DND-41 (cell line): ENCODE measurements around the gene ZFP69B.

ENCODE experiments used
- ATAC-seq: fragments of 200-7000 bp; cut with Tn5 transposase; 3 replicates; pipeline ENCODE4 v1.9.1; 2021; ENCODE audit warnings: low read depth; ENCODE audit not compliant: insufficient read depth
- DNase-seq: peaks from one replicate; pipeline ENCODE4 v3.0.0-alpha.2; 2020
- H2AFZ ChIP-seq: 2 replicates; pipeline ENCODE4 v1.6.0; 2012; ENCODE audit warnings: low read depth, low read length
- H3K27ac ChIP-seq: 2 replicates; pipeline ENCODE4 v1.5.1; 2012; ENCODE audit warnings: low read length, inconsistent platforms
- H3K27me3 ChIP-seq: fragments of 200-600 bp; sonication (generic); 2 replicates; pipeline ENCODE4 v1.6.0; 2012; ENCODE audit warnings: low read length, mild to moderate bottlenecking, inconsistent platforms; ENCODE audit not compliant: insufficient read depth, poor library complexity
- H3K36me3 ChIP-seq: 2 replicates; pipeline ENCODE4 v1.5.1; 2012; ENCODE audit warnings: low read length, inconsistent platforms; ENCODE audit not compliant: insufficient read depth
- H3K4me1 ChIP-seq: 2 replicates; pipeline ENCODE4 v1.5.1; 2012; ENCODE audit warnings: mild to moderate bottlenecking, low read length; ENCODE audit not compliant: insufficient read depth
- H3K4me2 ChIP-seq: 2 replicates; pipeline ENCODE4 v1.6.0; 2012; ENCODE audit warnings: mild to moderate bottlenecking, moderate library complexity, low read length, inconsistent platforms; ENCODE audit not compliant: insufficient read depth
- H3K4me3 ChIP-seq, 2 experiments: fragments of 200-600 bp in 1 of 2; shearing (Covaris generic) in 1 of 2; 2 replicates each; pipeline ENCODE4 v1.5.1; 2012 to 2016; ENCODE audit warnings: inconsistent platforms in 2 of 2, low read length in 2 of 2, mild to moderate bottlenecking in 2 of 2, low read depth in 1 of 2, moderate library complexity in 1 of 2
- H3K79me2 ChIP-seq: 2 replicates; pipeline ENCODE4 v1.6.0; 2012; ENCODE audit warnings: low read length, inconsistent platforms; ENCODE audit not compliant: insufficient read depth
- H3K9ac ChIP-seq: 2 replicates; pipeline ENCODE4 v1.6.0; 2012; ENCODE audit warnings: low read depth, mild to moderate bottlenecking, inconsistent platforms, low read length, moderate library complexity
- H3K9me3 ChIP-seq: 2 replicates; pipeline ENCODE4 v1.5.1; 2012; ENCODE audit warnings: low read length, moderate library complexity, mild to moderate bottlenecking, inconsistent platforms; ENCODE audit not compliant: insufficient read depth, severe bottlenecking
- H4K20me1 ChIP-seq: 2 replicates; pipeline ENCODE4 v1.6.0; 2012; ENCODE audit warnings: low read length; ENCODE audit not compliant: insufficient read depth
- CTCF ChIP-seq: IDR thresholded peaks from 2 replicates; pipeline ENCODE4 v1.5.1; 2012; ENCODE audit warnings: borderline replicate concordance, low read length, moderate library complexity, mild to moderate bottlenecking; ENCODE audit not compliant: poor library complexity, severe bottlenecking; ENCODE audit errors: extremely low read depth
- EZH2 ChIP-seq: IDR thresholded peaks from 3 replicates; pipeline ENCODE4 v1.6.1; 2012; ENCODE audit warnings: borderline replicate concordance, low read depth, mild to moderate bottlenecking, moderate library complexity, low read length, inconsistent platforms; ENCODE audit not compliant: severe bottlenecking

The ZFP69B gene

GRCh38 chr1:40476924-40477677, 26.8 kb downstream of the ZFP69B start, which contains the start of gene ZFP69:
Gene ZFP69, plus strand, starts transcription at chr1:40477290. Its CDS starts 2,072 bp downstream, at chr1:40479362.
- H3K4me3 ChIP-seq = peak within 1 kb of the TSS; percentile 48 to 78
- H3K27me3 ChIP-seq = no peaks in the 10 kb centered on the region
- H3K27ac ChIP-seq = peak within 1 kb of the TSS; percentile 84
- H4K20me1 ChIP-seq = no peaks in the 10 kb centered on the region
- H3K9ac ChIP-seq = peak within 1 kb of the TSS; percentile 84
- peak within 1 kb of the TSS; percentile 92 for H2AFZ ChIP-seq
- peak; percentile 96 for ATAC-seq
- DNase-seq = peak; percentile 88
- H3K36me3 ChIP-seq = peaks cover 8% of the 10 kb centered on the region
- TF ChIP-seq CTCF = no peak
- no peak for TF ChIP-seq EZH2
- peaks cover 31% of the 10 kb centered on the region for H3K4me1 ChIP-seq
- H3K9me3 ChIP-seq = peaks cover 29% of the 10 kb centered on the region
- H3K4me2 ChIP-seq = peak within 1 kb of the TSS; percentile 82
- peaks cover 14% of the 10 kb centered on the region for H3K79me2 ChIP-seq

- Histone ChIP-seq H3K27me3 (no peaks in the 10 kb centered on the region), H3K79me2 (peaks cover 14% of the 10 kb centered on the region), H2AFZ (peak overlapping the region; percentile 92), H3K9ac (peak overlapping the region; percentile 84), H3K4me2 (peak overlapping the region; percentile 82), H3K36me3 (peaks cover 11% of the 10 kb centered on the region), H3K9me3 (peaks cover 29% of the 10 kb centered on the region), H3K4me3 (peak overlapping the region; percentile 48 to 78), H3K27ac (peak overlapping the region; percentile 84), H4K20me1 (no peaks in the 10 kb centered on the region), H3K4me1 (peaks cover 31% of the 10 kb centered on the region)
- DNase-seq (no peak), ATAC-seq (peak; percentile 17)
- TF ChIP-seq EZH2 (no peak), CTCF (no peak)
Measured at GRCh38 chr1:40477678-40478053, 27.4 kb downstream of the ZFP69B start.

- Histone ChIP-seq H3K4me1 (peaks cover 31% of the 10 kb centered on the region), H3K79me2 (peaks cover 14% of the 10 kb centered on the region), H2AFZ (peak overlapping the region; percentile 92), H3K36me3 (peaks cover 17% of the 10 kb centered on the region), H4K20me1 (no peaks in the 10 kb centered on the region), H3K27me3 (no peaks in the 10 kb centered on the region), H3K9ac (peak overlapping the region; percentile 84), H3K4me2 (peak overlapping the region; percentile 82), H3K9me3 (peaks cover 25% of the 10 kb centered on the region), H3K27ac (no peak overlapping the region), H3K4me3 (peak overlapping the region; percentile 48 to 78; a peak in 3 of 4 replicates)
- TF ChIP-seq EZH2 = no peak
- TF ChIP-seq CTCF = no peak
- ATAC-seq (no peak), DNase-seq (no peak)
Measured at GRCh38 chr1:40478276-40478675, 28.0 kb downstream of the ZFP69B start.
